ENCODE results near the gene CPTP. TPM values are rescaled to one million over a fixed set of nuclear protein-coding genes. Genes with fewer than 3 reads are reported as not detected.

CPTP gene
- total RNA-seq (ENCODE audit: low replicate concordance), result 1.0 and 13.5 TPM in 2 replicates

- Mint-ChIP-seq H3K4me1 (peaks cover 11% of the 10 kb centered on the region), H3K27me3 (ENCODE audit: insufficient read depth, low read depth) (peaks cover 10% of the 10 kb centered on the region), H3K9me3 (no peaks in the 10 kb centered on the region), H3K36me3 (peaks cover 4% of the 10 kb centered on the region), H3K4me3 (peak within 1 kb of the TSS; percentile 91), H3K27ac (peak within 1 kb of the TSS; percentile 7)
- DNase-seq (ENCODE audit: low spot score), result peak; percentile 97
- Histone ChIP-seq H3F3A (ENCODE audit: low read depth) (peaks cover 4% of the 10 kb centered on the region), H3K27ac (no peak within 1 kb of the TSS), H3K9ac (peak within 1 kb of the TSS; percentile 93), H3K79me2 (ENCODE audit: low read depth) (peaks cover 56% of the 10 kb centered on the region), H4K20me1 (ENCODE audit: low read depth) (peaks cover 59% of the 10 kb centered on the region), H2AFZ (replicated peaks) (peak within 1 kb of the TSS; percentile 83), H3K4me1 (peaks cover 4% of the 10 kb centered on the region), H3K36me3 (no peaks in the 10 kb centered on the region), H3K27me3 (no peaks in the 10 kb centered on the region), H3K4me2 (peak within 1 kb of the TSS; percentile 99), H3K9me3 (ENCODE audit: low read depth) (no peaks in the 10 kb centered on the region), H3K4me3 (peak within 1 kb of the TSS; percentile 90)
- TF ChIP-seq CTCF (IDR thresholded peaks at IDR 0.05), result no peak
- TF ChIP-seq EZH2 (IDR thresholded peaks at IDR 0.05), result no peak
- TF ChIP-seq EZH2phosphoT487 (IDR thresholded peaks at IDR 0.05), result no peak
Observed at GRCh38 chr1:1324524-1325287, at the start of gene CPTP, which contains the start of gene INTS11. CPTP (plus strand) TSS chr1:1324802; CDS start chr1:1326911, 2,109 bp downstream. INTS11 (minus strand) TSS chr1:1324660; CDS start chr1:1324608, 52 bp downstream.

- Histone ChIP-seq H3K9ac (no peak overlapping the region), H3K9me3 (ENCODE audit: low read depth) (no peaks in the 10 kb centered on the region), H3K4me3 (no peak overlapping the region), H3K4me1 (peaks cover 12% of the 10 kb centered on the region), H3K4me2 (peak overlapping the region; percentile 98), H3K27ac (no peak overlapping the region), H4K20me1 (ENCODE audit: low read depth) (peaks cover 33% of the 10 kb centered on the region), H3K79me2 (ENCODE audit: low read depth) (peaks cover 36% of the 10 kb centered on the region), H2AFZ (replicated peaks) (no peak overlapping the region), H3K27me3 (no peaks in the 10 kb centered on the region), H3F3A (ENCODE audit: low read depth) (no peaks in the 10 kb centered on the region), H3K36me3 (no peaks in the 10 kb centered on the region)
- TF ChIP-seq EZH2phosphoT487 (IDR thresholded peaks at IDR 0.05), result no peak
- no peak for TF ChIP-seq EZH2 (IDR thresholded peaks at IDR 0.05)
- no peak for TF ChIP-seq CTCF (IDR thresholded peaks at IDR 0.05)
- Mint-ChIP-seq H3K4me1 (peaks cover 30% of the 10 kb centered on the region), H3K27ac (no peak overlapping the region), H3K27me3 (ENCODE audit: insufficient read depth, low read depth) (peaks cover 4% of the 10 kb centered on the region), H3K9me3 (peaks cover 2% of the 10 kb centered on the region), H3K4me3 (peak overlapping the region; percentile 82), H3K36me3 (peaks cover 13% of the 10 kb centered on the region)
- no peak for DNase-seq (ENCODE audit: low spot score)
Observed at GRCh38 chr1:1274931-1275431, 49.6 kb upstream of the CPTP start.

GRCh38 chr1:1275836-1276235, 48.8 kb upstream of the CPTP start:
- no peak for DNase-seq (ENCODE audit: low spot score)
- TF ChIP-seq CTCF (IDR thresholded peaks at IDR 0.05) (no peak), EZH2phosphoT487 (IDR thresholded peaks at IDR 0.05) (no peak), EZH2 (IDR thresholded peaks at IDR 0.05) (no peak)
- H3K4me3 ChIP-seq, result no peak overlapping the region
- no peaks in the 10 kb centered on the region for H3K36me3 ChIP-seq
- H3K9ac ChIP-seq, result no peak overlapping the region
- Mint-ChIP-seq H3K27ac (peak overlapping the region; percentile 63), H3K27me3 (ENCODE audit: insufficient read depth, low read depth) (peaks cover 4% of the 10 kb centered on the region), H3K4me3 (peak overlapping the region; percentile 79), H3K9me3 (peaks cover 2% of the 10 kb centered on the region), H3K4me1 (peaks cover 26% of the 10 kb centered on the region), H3K36me3 (peaks cover 10% of the 10 kb centered on the region)
- H2AFZ ChIP-seq (replicated peaks), result no peak overlapping the region
- H3K9me3 ChIP-seq (ENCODE audit: low read depth), result no peaks in the 10 kb centered on the region
- H3F3A ChIP-seq (ENCODE audit: low read depth), result no peaks in the 10 kb centered on the region
- H3K27me3 ChIP-seq, result no peaks in the 10 kb centered on the region
- peaks cover 12% of the 10 kb centered on the region for H3K4me1 ChIP-seq
- H3K27ac ChIP-seq, result no peak overlapping the region
- peaks cover 25% of the 10 kb centered on the region for H4K20me1 ChIP-seq (ENCODE audit: low read depth)
- H3K4me2 ChIP-seq, result no peak overlapping the region
- peaks cover 28% of the 10 kb centered on the region for H3K79me2 ChIP-seq (ENCODE audit: low read depth)

Data from neural progenitor cell (in vitro differentiated cells).